H1 (cell line): ENCODE measurements around the gene PLXNB2. TPM values are rescaled to one million over a fixed set of nuclear protein-coding genes. Genes with fewer than 3 reads are reported as not detected.

ENCODE experiments used
- BACH1 ChIP-seq: IDR thresholded peaks from 2 replicates; pipeline ENCODE4 v1.6.1; 2012; ENCODE audit warnings: low read length, improper control_type of control experiment
- BCL11A ChIP-seq, 2 experiments: IDR thresholded peaks; one replicate each; pipeline ENCODE4 v1.6.1; 2011; ENCODE audit warnings: low read depth in 2 of 2, low read length in 2 of 2, mild to moderate bottlenecking in 2 of 2
- POLR2AphosphoS5 ChIP-seq: IDR thresholded peaks from 2 replicates; pipeline ENCODE4 v1.6.1; 2011; ENCODE audit warnings: low read depth, low read length
- ZNF274 ChIP-seq: IDR thresholded peaks from 2 replicates; pipeline ENCODE4 v1.7.0; 2012; ENCODE audit warnings: low read length, borderline replicate concordance; ENCODE audit errors: extremely low read depth
- polyA plus RNA-seq, 7 experiments: library from polyadenylated mRNA; depleted of rRNA in 3 of 7; stranded (reverse) in 5 of 7; unstranded in 2 of 7; fragments of >200 nt in 5 of 7; fragments of 200-250 nt in 2 of 7; gene quantifications; 1 replicate in 5 of 7; 2 replicates in 1 of 7; 4 replicates in 1 of 7; pipeline versions ENCODE4 v1.2.1 to v1.2.3, GENCODE V29; 2011 to 2013; ENCODE audit warnings: missing spikeins in 2 of 7, mixed read lengths in 2 of 7
- total RNA-seq: library from RNA; stranded (reverse); fragmentation: NEBNext Ultra II Directional; extraction: Animal tissue kit (Norgen Biotek cat#: 25700); gene quantifications from 2 replicates; pipeline ENCODE4 v1.2.1, GENCODE V29; 2021
- TF ChIP-seq, protein P1 (sequence below): IDR thresholded peaks from 2 replicates; pipeline ENCODE4 v1.6.1; 2011; ENCODE audit warnings: low read length, improper control_type of control experiment

Gene PLXNB2
- total and polyA plus RNA-seq, 2 of the 8 experiments (the other 6 are each of a cell fraction or from before 2014, with no cell fraction given) = 58.3 to 92.8 TPM

DNA sequence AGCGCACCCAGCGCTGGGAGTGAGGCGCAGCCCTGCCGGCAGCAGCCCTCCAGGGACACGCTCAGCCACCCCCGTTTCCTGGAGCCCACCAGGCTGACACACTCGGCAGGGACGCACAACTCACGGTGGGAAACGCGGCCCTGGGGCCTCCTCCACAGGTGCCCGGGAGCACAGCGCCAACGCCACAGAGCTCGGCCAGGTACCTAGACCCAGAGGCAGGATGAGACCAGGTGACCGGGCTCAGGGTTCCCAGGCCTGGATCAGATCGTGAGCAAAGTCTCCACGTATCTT, 80.6 kb downstream of the PLXNB2 start (continued):
- no peak for TF ChIP-seq POLR2AphosphoS5
- TF ChIP-seq, protein P1, sequence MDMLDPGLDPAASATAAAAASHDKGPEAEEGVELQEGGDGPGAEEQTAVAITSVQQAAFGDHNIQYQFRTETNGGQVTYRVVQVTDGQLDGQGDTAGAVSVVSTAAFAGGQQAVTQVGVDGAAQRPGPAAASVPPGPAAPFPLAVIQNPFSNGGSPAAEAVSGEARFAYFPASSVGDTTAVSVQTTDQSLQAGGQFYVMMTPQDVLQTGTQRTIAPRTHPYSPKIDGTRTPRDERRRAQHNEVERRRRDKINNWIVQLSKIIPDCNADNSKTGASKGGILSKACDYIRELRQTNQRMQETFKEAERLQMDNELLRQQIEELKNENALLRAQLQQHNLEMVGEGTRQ = no peak
- no peak for TF ChIP-seq BACH1
- no peak for TF ChIP-seq BCL11A (IDR thresholded peaks at IDR 0.05; ENCODE audit: low read depth in 2 of 2, low read length in 2 of 2)
- TF ChIP-seq ZNF274 = no peak
